OCI-M2 (cell line): Measurements from ENCODE around the gene ASTN2.

Experiments used
- DNase-seq: peaks from one replicate; lab custom pipeline; 2025; ENCODE audit not compliant: unreplicated experiment; lab: John Stamatoyannopoulos, UW

The ASTN2 gene

DNA sequence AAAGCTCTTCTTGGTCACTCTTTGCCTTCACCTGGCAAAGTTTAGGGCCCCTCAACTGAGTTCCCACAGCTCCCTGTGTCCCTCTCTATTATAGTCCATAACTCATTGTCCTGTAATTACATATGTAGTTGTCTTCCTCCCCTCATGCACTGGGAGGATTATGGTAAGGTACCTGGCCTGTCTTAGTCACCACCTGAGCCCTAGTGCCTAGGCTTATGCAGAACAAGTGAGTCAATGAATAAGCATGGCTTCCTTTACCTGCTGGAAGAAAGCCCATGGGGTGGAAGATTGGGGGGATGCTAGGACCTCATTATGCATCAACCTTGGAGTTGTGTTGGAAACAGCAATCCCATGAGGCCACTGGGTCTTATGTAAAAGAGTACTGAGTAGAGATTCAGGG, 915.4 kb downstream of the ASTN2 start:
- DNase-seq, result no peak

DNA sequence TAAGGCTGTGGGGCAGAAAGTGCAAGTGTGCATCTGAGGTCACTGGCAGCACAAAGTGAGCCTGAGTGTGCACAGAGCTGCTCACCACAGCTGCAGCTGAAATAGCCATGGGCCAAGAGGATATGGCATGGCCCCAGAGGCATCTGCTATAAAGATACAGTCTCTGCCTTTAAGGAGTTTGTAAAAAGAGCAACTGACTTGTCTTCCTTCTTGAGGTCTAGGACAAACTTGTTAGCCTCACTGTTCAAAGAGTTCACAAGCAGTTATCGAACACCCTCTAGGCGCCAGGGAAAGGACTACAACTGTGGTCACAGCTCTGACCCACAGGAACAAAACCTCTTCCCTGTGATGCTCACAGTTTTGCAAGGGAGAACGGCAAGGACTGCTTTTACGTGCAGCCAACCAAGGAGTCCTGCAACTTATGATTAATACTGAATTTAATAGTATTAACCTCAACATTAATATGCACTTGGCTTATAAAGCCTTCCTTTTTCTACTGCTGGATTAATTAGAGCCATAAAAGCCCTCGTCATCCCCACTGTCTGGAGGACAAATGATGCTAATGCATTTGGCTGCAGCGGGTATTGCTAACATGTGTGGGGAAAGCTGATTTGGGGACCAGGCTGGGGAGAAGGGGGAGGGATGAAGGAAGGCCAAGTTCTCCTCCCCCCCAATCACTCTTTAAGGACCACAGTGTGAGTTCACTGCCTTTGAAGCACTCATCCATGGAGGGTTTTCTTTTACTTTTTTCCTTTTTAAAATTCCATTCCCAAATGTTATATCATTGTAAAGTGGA, 917.6 kb downstream of the ASTN2 start:
- no peak for DNase-seq

DNA sequence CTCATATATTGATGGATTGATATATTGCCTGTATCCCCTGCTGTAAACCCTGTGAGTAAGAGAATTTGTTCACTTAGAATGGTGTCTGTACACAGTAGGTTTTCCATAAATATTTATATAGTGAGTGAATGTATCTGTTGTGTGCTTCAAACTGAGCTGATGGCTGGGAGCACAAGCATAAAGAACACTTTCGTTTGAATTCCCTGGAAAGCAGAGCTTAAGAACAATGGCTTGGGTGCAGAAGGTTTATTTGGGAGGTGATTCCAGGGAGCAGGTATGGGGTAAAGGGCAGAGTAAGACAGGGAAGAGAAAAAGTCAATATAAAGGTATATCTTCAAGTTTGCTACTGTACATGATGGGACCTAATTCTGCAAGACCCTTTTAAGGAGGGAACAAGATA, 918.7 kb downstream of the ASTN2 start:
- DNase-seq, result no peak

DNA sequence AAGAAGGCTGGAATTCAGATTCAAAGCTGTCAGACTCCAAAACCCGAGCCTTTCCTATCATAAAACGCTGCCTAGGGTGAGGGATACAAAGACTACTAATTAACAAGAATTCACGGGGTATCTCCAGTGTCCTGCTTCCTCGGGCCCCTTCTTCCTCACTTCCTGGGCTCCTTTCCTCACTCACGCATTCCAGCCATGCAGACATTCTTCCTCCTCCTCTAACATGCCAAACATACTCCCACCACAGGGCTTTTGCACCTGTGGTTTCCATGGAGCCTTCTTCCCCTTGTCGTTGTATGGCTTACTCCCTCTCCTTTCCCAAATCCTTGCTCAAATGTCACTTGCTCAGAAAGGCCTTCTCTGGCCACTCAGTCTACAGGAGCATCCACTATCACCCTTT, 919.1 kb downstream of the ASTN2 start:
- DNase-seq, result no peak

DNA sequence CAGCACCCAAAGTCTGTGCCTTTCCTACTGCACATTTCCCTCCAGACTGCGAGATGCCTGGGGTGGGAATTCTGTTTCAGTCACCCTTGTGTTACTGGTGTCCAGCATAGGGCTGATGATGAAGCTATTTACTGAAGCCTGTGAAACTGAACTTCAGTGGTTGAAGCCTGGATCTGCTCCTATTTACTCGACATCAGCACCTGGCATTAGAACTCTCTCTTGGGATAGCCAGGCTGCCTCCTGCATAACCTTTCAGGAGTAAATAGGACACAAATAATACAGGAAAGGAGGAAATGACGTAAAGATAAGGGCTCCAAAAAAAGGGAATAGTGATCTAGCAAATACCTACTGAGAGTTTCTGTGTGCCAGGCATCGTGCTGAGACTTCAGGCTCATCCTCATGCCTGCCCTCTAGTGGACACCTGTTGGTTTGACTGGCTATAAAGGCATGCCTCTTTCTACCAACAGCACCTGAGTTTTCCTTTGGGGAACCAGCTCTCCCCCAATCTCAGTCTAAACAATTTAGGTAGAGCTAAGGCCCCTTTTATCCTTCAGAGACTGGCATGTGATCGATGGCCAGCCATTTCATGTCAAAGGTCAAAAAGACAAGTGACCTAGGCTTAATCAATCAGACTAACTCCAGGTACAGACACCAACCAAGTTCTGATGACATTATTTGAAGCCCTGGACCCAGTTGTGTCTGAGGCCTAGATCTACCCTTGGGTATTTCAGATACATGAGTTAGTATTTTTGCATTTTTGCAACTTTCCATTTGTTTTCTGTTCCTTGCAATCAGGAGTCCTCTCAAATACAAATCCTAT, 919.8 kb downstream of the ASTN2 start:
- no peak for DNase-seq

DNA sequence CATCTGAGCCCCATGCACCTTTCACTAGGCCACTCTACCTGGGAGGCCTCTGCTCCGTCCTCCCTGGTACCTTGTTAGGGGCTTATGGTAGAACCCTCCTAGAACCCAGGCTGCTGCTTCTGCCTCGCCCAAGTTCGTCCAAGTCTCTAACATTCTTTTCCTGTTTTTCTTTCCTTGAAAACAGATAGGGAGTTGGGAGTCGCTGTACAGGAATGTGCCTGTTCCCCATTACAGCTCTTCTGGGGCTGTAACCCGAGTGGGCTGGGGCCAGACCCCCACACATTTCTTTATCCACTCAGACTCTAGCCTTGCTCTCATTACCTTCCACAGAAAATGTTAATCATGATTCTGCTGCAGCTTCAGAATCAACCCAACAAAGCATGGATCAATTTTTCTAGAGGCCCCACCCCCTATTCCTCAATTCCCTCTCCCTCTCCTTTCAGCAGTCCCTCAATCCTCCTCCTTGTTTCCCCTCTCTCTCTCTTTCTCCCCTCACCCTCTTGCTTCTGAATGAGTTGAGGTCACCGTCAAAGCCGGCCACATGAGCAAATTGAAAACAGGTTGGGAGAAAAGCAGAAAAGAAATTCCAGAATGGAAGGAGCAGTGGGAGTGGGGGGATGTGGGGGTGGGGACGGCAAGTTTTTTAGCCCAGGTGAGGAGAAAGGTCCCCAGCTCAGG, 921.5 kb downstream of the ASTN2 start:
- DNase-seq, result no peak

DNA sequence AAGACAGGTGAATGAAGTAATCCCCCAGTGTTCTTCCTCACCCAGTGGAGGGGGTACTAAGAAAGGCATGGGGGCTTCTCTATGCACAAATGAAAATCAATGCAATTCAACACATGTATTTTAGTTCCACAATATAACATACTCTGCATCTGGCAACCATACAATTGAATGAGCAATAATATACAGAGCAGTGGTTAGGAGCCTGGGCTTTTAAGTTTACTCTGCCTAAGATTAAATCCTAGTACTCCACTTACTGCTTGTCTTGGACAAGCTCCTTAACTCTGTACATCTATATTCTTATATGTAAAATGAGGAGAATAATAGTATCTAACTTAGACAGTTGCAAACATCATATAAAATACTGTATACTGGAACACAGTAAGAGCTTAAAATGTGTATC, 923.2 kb downstream of the ASTN2 start:
- DNase-seq, result no peak

DNA sequence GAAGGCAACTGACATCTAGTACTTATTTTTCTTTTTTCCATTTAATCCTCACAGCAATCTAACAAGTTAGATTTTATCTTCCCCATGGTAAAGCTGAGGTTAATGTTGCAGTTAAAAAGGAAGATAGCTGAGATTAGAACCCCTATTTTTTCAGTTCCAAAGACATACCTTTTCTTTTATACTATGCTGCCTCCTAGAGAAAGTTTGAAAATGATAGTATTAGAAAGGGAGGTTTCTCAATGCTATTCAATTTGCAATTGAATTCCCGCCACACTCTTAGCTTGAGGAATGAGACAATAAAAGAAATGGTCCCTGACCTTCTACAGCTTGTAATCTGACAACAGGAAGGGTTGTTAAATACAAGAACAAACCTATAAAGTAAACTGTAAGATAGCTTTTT, 923.6 kb downstream of the ASTN2 start:
- DNase-seq, result no peak

DNA sequence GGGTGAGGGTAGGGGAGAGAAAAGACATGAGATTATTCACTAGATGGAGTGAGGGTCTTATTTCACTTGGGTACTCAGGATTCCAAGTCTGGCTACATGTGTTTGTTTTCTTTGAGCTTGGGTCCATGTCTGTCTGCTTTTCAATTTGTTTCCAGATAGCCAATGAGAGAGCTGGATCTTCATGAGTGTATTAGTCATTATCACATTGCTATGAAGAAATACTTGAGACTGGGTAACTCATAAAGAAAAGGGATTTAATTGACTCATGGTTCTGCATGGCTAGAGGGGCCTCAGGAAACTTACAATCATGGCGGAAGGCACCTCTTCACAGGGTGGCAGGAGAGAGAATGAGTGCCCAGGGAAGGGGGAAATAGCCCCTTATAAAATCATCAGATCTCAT, 924.5 kb downstream of the ASTN2 start:
- DNase-seq, result no peak

DNA sequence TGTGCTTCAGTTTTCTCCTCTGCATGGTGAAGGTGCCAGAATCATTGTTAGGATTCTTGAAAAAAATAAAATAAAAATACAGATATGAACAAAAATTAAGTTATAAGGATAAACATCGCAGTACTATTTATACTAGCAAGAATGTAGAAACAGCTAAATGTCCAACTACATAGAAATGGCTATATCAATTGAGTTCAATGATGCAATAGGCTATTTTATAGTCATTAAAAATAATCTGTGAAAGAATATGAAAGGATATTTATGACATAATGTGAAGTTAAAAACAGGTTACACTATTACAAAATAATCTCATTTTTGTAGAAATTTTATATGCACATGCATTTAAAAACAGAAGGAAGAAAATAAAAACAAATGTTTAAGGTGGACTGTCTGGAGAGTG, 926.5 kb downstream of the ASTN2 start:
- DNase-seq, result no peak

DNA sequence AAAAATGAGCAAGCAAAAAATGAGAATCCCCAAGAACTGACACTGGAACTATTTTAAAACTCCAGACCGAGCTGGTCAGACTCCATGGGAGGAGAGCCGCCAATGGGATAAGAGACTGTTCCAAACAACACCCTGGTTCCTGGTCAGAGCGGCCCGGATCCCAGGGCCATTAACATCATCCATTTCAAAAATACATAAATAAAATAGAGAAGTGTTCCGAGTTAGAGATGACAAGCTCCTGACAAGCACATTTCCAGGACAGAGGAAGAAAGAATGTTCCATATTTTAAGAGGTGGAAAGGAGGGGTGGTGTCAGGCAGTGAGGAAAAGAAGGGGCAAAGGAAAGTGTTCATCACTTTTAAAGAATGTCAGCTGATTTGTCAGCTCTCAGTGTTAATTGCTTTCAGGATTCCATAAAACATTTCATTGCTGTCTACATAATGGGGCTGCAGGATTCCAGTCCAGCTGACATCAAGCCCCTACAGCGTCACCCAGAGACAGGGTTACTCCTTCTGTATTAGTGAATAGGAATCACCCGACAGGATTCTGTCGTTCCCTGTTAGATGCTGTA, 930.3 kb downstream of the ASTN2 start:
- DNase-seq, result no peak

DNA sequence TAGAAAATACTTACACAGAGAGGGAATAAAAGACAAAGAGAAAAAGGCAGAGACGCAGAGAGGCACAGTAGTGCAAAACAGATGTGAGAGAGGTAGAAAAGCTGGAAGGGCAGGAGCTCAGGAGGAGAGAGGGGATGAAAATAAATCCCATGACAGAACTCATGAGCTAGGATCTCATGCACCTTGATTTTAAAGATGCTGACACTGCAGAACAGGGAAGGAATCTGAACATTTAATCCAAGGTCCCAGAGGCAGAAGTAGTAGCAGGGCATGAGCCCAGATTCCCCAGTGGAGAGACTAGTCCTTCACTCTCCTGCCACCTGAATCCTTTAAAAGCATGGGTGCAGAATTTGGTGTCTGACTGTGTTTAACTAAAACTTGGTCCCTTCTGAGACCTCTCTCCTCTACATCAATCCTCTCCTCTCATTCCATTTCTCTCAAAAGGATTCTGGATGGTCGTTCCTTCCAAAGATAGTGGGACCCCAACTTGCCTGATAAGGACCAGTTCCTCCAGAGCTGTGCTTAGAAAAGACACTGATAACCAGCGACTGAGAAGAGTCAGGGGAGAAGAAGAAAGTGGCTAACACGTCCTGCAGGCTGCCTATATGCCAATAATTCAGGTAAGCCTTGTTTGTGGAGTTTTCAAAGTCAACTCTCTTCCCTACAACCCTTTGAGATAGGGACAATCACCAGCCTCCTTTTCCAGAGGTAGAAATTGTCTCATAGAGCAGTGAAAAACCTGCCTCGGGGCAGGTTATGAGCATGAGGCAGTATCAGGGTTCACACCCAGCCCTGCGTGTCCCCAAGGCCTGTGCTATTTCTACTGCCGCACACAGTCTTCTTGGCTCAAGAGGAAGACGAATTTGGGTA, 931.0 kb downstream of the ASTN2 start:
- DNase-seq, result no peak

DNA sequence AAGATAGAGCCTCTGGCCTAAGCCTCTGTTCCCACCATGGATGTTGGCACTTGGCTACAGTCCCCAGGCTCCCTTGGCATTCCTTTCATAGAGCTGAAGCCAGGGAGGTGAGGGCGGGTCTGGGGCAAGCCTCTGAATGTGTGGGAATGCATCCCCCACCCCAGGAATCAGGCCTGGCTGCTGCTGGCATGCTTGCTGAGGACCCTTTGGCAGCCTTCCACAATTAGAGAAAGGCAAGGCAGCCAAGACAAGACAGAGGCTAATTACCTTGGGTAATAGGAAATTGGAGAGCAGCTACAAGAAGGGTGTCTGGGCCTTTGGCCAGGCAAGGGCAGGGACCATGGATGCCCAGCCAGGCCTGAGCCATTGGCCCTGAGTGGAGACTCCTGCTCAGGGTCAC, 932.1 kb downstream of the ASTN2 start:
- DNase-seq, result no peak

DNA sequence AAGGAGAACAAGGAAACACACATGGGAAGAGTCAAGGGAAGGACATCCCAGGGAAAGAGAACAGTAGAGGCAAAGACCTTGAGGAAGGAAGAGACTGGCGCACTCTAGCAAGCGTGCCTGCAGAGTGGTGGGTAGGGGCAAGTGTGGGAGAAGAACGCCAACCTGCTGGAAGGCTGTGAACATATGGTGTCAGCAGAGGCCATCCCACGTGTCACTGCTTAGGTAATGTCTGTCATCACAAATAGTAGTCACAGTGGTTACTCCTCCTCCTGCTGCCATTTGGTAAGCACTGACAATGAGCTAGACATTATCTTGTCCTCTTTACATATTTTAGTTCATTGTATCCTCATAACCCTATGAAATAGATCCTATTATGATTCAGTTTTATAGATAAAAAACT, 934.2 kb downstream of the ASTN2 start:
- DNase-seq, result no peak

DNA sequence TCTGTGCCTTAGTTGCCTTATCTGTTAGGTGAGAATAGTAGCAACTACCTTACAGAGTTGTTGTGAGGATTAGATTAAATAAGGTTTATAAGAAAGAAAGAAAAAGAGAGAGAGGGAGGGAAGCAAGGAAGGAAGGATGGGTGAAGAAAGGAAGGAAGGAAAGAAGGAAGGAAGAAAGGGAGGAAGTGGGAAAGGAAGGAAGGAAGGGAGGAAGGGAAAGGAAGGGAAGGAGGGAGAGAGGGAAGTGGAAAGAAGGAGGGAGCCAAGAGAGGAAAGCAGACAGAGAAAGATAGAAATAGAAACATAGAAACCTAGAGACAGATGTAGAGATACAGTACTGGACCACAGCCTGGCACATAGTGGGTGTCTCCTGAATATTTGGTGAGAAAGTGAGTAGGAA, 934.9 kb downstream of the ASTN2 start:
- no peak for DNase-seq

DNA sequence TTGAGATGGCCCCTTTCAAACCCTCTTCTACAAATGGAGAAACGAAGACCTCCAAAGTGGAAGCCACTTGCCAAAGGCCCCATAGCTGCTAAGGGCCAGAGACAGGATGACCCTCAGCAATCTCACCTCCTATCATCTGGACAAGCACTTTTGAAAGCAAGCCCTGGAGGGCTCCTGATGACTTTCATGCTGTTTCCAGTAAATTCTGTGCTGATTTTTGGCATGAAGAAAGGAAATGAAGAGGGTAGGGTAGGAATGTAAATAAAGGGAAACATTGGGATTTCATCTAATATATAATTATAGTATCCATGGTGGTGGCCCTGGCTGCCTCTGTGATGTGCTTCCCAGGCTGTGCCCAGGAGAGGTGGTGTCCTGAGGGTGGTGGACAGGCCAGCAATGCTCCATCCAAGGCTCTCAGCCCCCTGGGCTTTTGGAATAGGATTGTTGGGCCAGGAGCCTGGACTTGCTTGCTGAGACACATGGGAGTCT, 935.8 kb downstream of the ASTN2 start:
- DNase-seq, result no peak

DNA sequence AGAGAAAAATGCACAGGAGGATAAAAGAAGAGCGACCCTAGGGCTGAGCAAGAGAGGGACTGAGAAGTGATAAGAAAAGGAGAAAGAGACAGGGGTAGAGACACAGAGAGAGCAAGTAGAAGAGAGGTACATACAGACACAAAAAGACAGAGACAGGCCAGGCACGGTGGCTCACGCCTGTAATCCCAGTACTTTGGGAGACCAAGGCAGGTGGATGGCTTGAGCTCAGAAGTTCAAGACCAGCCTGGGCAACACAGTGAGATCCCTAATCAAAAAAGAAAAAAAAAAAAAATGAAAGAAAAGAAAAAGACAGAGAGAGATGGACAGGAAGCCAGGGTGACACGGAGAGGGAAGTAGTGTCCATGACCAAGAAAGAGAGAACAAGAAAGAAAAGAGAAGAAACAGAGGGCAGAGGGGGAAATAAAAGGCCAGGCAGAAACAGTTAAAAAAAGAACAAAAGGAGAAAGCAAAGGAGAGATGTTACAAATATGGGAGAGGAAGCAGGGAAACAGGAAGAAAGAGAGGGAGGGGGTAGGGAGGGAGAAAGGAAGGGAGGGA, 937.2 kb downstream of the ASTN2 start:
- DNase-seq, result no peak

DNA sequence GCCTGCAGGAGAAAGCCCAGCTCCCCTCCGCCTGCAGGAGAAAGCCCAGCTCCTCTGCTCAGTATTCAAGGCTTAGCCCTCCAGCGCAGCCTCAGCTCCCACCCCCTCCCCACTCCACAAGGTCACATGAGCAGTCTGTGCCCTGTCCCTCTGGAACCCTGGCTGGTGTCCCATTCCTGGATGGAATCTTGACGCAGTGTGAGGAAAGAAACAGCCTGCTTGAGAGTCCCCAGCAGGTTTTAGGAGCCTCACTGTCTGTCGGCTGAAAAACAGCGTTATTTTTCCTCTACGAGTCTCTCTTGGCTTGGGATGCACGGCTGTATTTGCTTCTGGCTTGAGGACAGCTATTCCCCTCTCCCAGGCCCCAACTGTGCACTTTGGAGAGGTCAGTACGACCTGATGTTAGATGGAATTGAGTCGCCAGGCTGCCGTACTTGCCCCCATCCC, 937.9 kb downstream of the ASTN2 start:
- DNase-seq, result no peak

DNA sequence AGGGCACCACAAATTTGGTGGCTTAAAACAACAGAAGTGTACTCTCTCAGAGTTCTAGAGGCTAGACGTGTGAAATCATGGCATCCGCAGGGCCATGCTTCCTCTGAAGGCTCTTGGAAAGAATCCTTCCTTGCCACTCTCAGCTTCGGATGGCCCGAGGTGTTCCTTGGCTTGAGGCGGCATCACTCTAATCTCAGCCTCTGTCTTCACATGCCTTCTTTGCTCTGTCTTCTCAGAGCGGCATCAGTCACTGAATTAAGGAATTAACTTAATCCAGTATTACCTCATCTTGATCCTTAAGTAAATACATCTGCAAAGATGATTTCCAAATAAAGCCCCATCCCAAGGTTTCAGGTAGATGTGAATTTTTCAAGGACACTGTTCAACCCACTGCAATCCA, 938.9 kb downstream of the ASTN2 start:
- no peak for DNase-seq

DNA sequence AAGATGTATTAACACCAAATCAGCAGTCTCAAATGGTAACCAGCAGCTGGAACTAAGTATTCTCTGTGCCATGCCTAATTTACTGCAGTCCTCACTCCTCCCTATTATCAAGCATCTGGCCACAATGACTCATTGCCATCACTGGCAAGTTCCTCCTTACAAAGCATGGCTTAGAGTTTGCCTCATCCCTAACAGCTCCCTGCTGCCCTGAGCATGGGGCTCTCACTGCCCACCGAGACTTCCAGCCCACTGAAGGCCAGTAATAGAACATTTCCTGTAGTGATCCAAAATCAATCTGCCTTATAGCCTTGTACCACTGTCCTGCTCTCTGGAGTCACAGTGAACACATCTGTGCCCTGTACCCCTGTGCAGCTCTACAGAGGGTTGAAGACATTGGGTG, 939.7 kb downstream of the ASTN2 start:
- DNase-seq, result no peak
